Measurements from ENCODE around the gene PDZK1IP1.

Gene PDZK1IP1

GRCh38 chr1:47179017-47179987 lies 10.5 kb downstream of the PDZK1IP1 start:
- H3K9me3 ChIP-seq (ENCODE audit: insufficient read depth, low read length) = no peaks in the 10 kb centered on the region
- H2AFZ ChIP-seq (ENCODE audit: low read depth, low read length, severe bottlenecking) = peak overlapping the region; percentile 62
- no peaks in the 10 kb centered on the region for H3K9me2 ChIP-seq (replicated peaks; ENCODE audit: insufficient read depth, low read length)
- H3K4me3 ChIP-seq (ENCODE audit: insufficient read depth, low read length, poor library complexity, severe bottlenecking) = no peak overlapping the region
- no peaks in the 10 kb centered on the region for H3F3A ChIP-seq (ENCODE audit: insufficient read depth)
- H3K27me3 ChIP-seq (ENCODE audit: low read length) = no peaks in the 10 kb centered on the region
- H3K79me2 ChIP-seq (ENCODE audit: insufficient read depth, low read length) = no peaks in the 10 kb centered on the region
- TF ChIP-seq, protein P1, sequence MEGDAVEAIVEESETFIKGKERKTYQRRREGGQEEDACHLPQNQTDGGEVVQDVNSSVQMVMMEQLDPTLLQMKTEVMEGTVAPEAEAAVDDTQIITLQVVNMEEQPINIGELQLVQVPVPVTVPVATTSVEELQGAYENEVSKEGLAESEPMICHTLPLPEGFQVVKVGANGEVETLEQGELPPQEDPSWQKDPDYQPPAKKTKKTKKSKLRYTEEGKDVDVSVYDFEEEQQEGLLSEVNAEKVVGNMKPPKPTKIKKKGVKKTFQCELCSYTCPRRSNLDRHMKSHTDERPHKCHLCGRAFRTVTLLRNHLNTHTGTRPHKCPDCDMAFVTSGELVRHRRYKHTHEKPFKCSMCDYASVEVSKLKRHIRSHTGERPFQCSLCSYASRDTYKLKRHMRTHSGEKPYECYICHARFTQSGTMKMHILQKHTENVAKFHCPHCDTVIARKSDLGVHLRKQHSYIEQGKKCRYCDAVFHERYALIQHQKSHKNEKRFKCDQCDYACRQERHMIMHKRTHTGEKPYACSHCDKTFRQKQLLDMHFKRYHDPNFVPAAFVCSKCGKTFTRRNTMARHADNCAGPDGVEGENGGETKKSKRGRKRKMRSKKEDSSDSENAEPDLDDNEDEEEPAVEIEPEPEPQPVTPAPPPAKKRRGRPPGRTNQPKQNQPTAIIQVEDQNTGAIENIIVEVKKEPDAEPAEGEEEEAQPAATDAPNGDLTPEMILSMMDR (IDR thresholded peaks at IDR 0.05; ENCODE audit: insufficient read depth, low read length, poor library complexity, severe bottlenecking) = peak; percentile 90
- no peak for TF ChIP-seq EZH2phosphoT487 (conservative IDR thresholded peaks at IDR 0.05; ENCODE audit: low read length)
- peak overlapping the region; percentile 41 for H3K4me2 ChIP-seq (ENCODE audit: low read depth, low read length, poor library complexity, severe bottlenecking)
- no peak overlapping the region for H3K27ac ChIP-seq (ENCODE audit: low read depth, low read length)
- no peaks in the 10 kb centered on the region for H3K36me3 ChIP-seq (ENCODE audit: low read length)
- no peaks in the 10 kb centered on the region for H4K20me1 ChIP-seq (ENCODE audit: low read depth, low read length)
- no peak overlapping the region; the same call in 1 of the 2 replicates for H3K9ac ChIP-seq (ENCODE audit: low read length)

DNA sequence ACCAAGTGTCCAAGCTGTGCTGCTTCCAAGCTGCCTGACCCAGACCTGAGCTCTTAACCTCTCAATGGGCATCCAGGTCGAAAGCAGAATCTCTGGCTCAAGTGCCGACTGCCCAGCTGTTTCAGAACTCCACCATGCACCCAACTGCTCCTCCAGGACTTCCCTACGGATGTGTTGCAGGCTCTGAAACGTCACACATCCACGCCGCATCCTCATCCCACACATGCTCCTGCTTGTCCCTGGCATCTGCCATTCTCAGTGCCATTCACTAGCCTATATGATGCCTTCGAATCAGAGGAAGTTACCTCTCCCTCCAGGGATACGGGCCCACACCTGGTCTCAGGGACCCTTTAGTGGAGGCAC lies 11.2 kb downstream of the PDZK1IP1 start:
- H3K27ac ChIP-seq (ENCODE audit: low read depth, low read length) = no peak overlapping the region
- H3K9ac ChIP-seq (ENCODE audit: low read length) = no peak overlapping the region
- H4K20me1 ChIP-seq (ENCODE audit: low read depth, low read length) = no peaks in the 10 kb centered on the region
- H3F3A ChIP-seq (ENCODE audit: insufficient read depth) = no peaks in the 10 kb centered on the region
- H3K27me3 ChIP-seq (ENCODE audit: low read length) = no peaks in the 10 kb centered on the region
- H2AFZ ChIP-seq (ENCODE audit: low read depth, low read length, severe bottlenecking) = no peak overlapping the region
- no peak overlapping the region for H3K4me3 ChIP-seq (ENCODE audit: insufficient read depth, low read length, poor library complexity, severe bottlenecking)
- no peaks in the 10 kb centered on the region for H3K79me2 ChIP-seq (ENCODE audit: insufficient read depth, low read length)
- no peak overlapping the region for H3K4me2 ChIP-seq (ENCODE audit: low read depth, low read length, poor library complexity, severe bottlenecking)
- no peaks in the 10 kb centered on the region for H3K36me3 ChIP-seq (ENCODE audit: low read length)
- H3K9me3 ChIP-seq (ENCODE audit: insufficient read depth, low read length) = no peaks in the 10 kb centered on the region
- TF ChIP-seq, protein P1 (IDR thresholded peaks at IDR 0.05; ENCODE audit: insufficient read depth, low read length, poor library complexity, severe bottlenecking) = no peak
- TF ChIP-seq EZH2phosphoT487 (conservative IDR thresholded peaks at IDR 0.05; ENCODE audit: low read length) = no peak
- no peaks in the 10 kb centered on the region for H3K9me2 ChIP-seq (replicated peaks; ENCODE audit: insufficient read depth, low read length)

DNA sequence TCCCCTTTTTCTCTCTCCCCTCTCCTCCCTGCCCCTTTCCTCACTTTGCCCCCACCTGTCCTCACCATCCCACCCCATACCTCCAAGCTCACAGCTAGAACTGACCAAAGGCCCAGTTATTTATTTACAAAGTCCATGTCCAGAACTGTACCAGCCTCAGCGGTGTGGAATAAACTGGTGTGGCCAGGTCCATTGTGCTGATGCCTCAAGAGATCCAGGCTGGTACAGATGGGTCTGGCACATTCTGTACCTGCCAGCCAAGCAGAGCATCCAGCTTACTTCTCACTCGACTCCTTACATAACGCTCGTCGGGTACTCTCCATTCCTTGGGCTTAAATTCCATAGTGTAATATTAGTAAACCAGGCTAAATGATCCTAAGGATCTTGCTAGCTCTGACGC lies 11.8 kb downstream of the PDZK1IP1 start:
- Histone ChIP-seq H2AFZ (ENCODE audit: low read depth, low read length, severe bottlenecking) (no peak overlapping the region), H4K20me1 (ENCODE audit: low read depth, low read length) (no peaks in the 10 kb centered on the region), H3K79me2 (ENCODE audit: insufficient read depth, low read length) (no peaks in the 10 kb centered on the region), H3F3A (ENCODE audit: insufficient read depth) (no peaks in the 10 kb centered on the region), H3K27me3 (ENCODE audit: low read length) (no peaks in the 10 kb centered on the region), H3K9me3 (ENCODE audit: insufficient read depth, low read length) (no peaks in the 10 kb centered on the region), H3K9ac (ENCODE audit: low read length) (no peak overlapping the region), H3K9me2 (replicated peaks; ENCODE audit: insufficient read depth, low read length) (no peaks in the 10 kb centered on the region), H3K4me2 (ENCODE audit: low read depth, low read length, poor library complexity, severe bottlenecking) (no peak overlapping the region), H3K4me3 (ENCODE audit: insufficient read depth, low read length, poor library complexity, severe bottlenecking) (no peak overlapping the region), H3K36me3 (ENCODE audit: low read length) (no peaks in the 10 kb centered on the region), H3K27ac (ENCODE audit: low read depth, low read length) (no peak overlapping the region)
- no peak for TF ChIP-seq EZH2phosphoT487 (conservative IDR thresholded peaks at IDR 0.05; ENCODE audit: low read length)
- TF ChIP-seq, protein P1 (IDR thresholded peaks at IDR 0.05; ENCODE audit: insufficient read depth, low read length, poor library complexity, severe bottlenecking) = no peak

Data from SU-DHL-6 (cell line).